ENCODE data around the gene INAFM2. TPM values are rescaled to one million over a fixed set of nuclear protein-coding genes. Genes with fewer than 3 reads are reported as not detected.

The INAFM2 gene
- total RNA-seq, 4 donors from 2014 or later, result 13.8 to 25.9 (median 20.5) TPM

- Histone ChIP-seq H3K36me3 (peaks cover 0 to 26% (median 0%) of the 10 kb centered on the region in 3 donors), H3K27me3 (no peaks in the 10 kb centered on the region), H3K27ac (peak overlapping the region; percentile 85 to 98 (median 92)), H3K4me3 (peak overlapping the region in 1 of 4 donors; percentile 55), H3K9me3 (no peaks in the 10 kb centered on the region), H3K4me1 (peaks cover 0 to 98% (median 68%) of the 10 kb centered on the region in 4 donors)
- peak in 1 of 2 donors; percentile 54 for DNase-seq (ENCODE audit: low spot score in 2 of 2)
- 25 to 27% methylated on average over 11 of the region's 11 CpGs for WGBS, 2 donors
- TF ChIP-seq CTCF (IDR thresholded peaks at IDR 0.05) (peak; percentile 67 to 74 (median 68)), EP300 (IDR thresholded peaks at IDR 0.05) (no peak), POLR2A (IDR thresholded peaks at IDR 0.05) (no peak)
Observed at GRCh38 chr15:40338041-40338657, 14.7 kb downstream of the INAFM2 start.

DNA sequence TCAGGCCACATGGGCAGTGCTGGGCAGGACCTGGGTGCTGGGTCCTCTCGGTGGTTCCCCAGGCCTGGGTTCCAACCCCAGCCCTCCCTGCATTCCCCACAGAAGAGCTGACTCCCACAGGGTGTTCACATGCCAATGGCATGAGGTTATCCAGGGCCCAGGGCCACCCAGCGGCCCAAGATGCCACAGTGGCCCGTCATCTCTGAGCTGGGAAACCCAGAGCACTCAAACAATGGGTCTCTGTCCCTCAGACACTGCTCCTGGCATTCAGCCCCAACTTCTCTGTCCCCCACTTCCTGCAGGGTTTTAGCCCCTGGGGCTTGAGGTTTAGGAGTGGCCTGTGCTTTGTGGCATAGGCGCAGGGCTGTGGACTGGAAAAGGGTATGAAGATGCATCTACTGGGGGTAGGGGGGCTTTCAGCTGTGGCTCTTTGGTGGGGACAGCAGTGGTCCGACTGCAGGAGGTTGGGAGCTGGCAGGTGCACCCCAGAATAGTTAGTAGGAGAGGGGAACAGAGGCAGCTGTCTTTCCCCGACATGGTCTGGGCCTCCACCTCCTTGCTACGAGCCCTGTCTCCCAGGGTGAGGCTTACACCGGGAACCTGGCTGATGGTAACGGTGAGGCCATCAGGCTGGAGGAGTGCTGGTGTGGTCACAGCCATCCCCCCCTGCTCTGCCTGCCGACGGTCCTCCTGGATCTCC, 15.6 kb downstream of the INAFM2 start:
- TF ChIP-seq POLR2A (IDR thresholded peaks at IDR 0.05), result peak in 1 of 2 donors; percentile 22
- peak; percentile 14 to 72 for TF ChIP-seq EP300 (IDR thresholded peaks at IDR 0.05)
- no peak for TF ChIP-seq CTCF (IDR thresholded peaks at IDR 0.05)
- peak overlapping the region; percentile 85 to 98 (median 92) for H3K27ac ChIP-seq
- WGBS, 2 donors, result 33 to 39% methylated on average over 10 to 11 of the region's 11 CpGs
- peaks cover 0 to 26% (median 0%) of the 10 kb centered on the region in 3 donors for H3K36me3 ChIP-seq
- peak overlapping the region in 2 of 4 donors; percentile 44 to 55 for H3K4me3 ChIP-seq
- DNase-seq (ENCODE audit: low spot score in 2 of 2), result no peak
- no peaks in the 10 kb centered on the region for H3K9me3 ChIP-seq
- H3K27me3 ChIP-seq, result no peaks in the 10 kb centered on the region
- peaks cover 0 to 100% (median 64%) of the 10 kb centered on the region in 4 donors for H3K4me1 ChIP-seq

- Histone ChIP-seq H3K4me3 (peak overlapping the region; percentile 25 to 55 (median 40)), H3K27ac (peak overlapping the region; percentile 85 to 98 (median 92)), H3K27me3 (no peaks in the 10 kb centered on the region), H3K4me1 (peaks cover 0 to 100% (median 63%) of the 10 kb centered on the region in 4 donors), H3K36me3 (peaks cover 0 to 26% (median 0%) of the 10 kb centered on the region in 3 donors), H3K9me3 (no peaks in the 10 kb centered on the region)
- TF ChIP-seq EP300 (IDR thresholded peaks at IDR 0.05) (no peak), CTCF (IDR thresholded peaks at IDR 0.05) (peak in 1 of 5 experiments; percentile 12)
- no peak for DNase-seq (ENCODE audit: low spot score in 2 of 2)
- WGBS, 2 donors, result 70 to 73% methylated on average over 7 of the region's 7 CpGs
Observed at GRCh38 chr15:40339621-40339945, 16.1 kb downstream of the INAFM2 start.

DNA sequence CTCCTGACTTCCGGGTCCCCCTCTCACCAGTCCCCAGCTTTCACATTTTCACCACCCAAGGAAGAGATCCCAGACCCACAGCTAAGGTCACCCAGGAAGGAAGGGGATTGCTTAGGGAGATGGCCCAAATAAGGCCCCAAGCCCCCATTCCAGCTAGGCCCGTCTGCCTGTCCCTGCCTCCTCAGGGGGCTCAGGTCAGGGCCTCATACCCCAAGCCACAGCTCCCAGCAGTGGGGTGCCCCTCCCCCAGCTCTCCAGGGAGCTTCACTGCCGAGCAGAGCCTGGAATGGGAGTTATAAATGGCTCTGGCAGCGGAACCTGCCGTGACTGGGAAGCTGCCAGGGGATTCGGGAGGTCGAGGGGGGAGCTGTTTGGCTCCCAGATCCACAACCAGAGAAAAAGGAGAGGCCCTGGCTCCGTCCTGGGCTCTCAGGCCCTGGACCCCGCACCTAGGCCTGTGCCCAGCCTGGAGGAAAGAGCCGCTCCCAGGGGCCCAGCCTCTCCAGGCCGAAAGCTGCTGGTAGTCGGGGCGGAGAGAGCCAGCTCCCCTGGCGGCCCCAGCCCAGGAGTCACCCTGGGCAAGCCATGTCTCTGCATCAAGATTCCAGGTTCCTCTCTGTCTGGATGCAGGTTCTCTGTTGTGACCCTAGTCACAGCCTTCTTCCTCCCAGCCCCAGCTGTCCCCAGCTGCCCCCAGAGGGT, 16.7 kb downstream of the INAFM2 start:
- Histone ChIP-seq H3K4me3 (peak overlapping the region; percentile 25 to 55 (median 40)), H3K27me3 (no peaks in the 10 kb centered on the region), H3K27ac (peak overlapping the region; percentile 85 to 98 (median 92)), H3K4me1 (peaks cover 0 to 100% (median 57%) of the 10 kb centered on the region in 4 donors), H3K36me3 (peaks cover 0 to 20% (median 0%) of the 10 kb centered on the region in 3 donors), H3K9me3 (no peaks in the 10 kb centered on the region)
- 6 to 17% methylated on average over 7 to 14 of the region's 14 CpGs for WGBS, 2 donors
- TF ChIP-seq CTCF (IDR thresholded peaks at IDR 0.05) (no peak), EP300 (IDR thresholded peaks at IDR 0.05) (no peak)
- DNase-seq (ENCODE audit: low spot score in 2 of 2), result peak in 1 of 2 donors; percentile 47

Measured in tibial nerve (tissue), 4 donors.